Naive thymus-derived CD8-positive, alpha-beta T cell (primary cell): ENCODE results near the gene C2orf76. TPM values are rescaled to one million over a fixed set of nuclear protein-coding genes. Genes with fewer than 3 reads are reported as not detected.
"Not testable (repeated sequence)": the region's sequence is repeated elsewhere in the genome, so short reads cannot be mapped to it uniquely, and the experiment has no call there.

Experiments used
- ATAC-seq, 2 donors: fragments of 150-1000 bp; cut with Tn5 transposase in 1 of 2; sonication (Bioruptor Pico), chemical (Tn5 transposase) in 1 of 2; 1 replicate in 1 of 2; 2 replicates in 1 of 2; pipeline ENCODE4 v1.10.0; 2021; ENCODE audit warnings: mild to moderate bottlenecking in 2 of 2, moderate library complexity in 2 of 2
- POLR2A ChIA-PET: fragments of 350-600 bp; sonication (Branson Sonifier 250); formaldehyde crosslinking; loops from one replicate; lab custom pipeline; 2021; ENCODE audit warnings: antibody characterized with exemption; lab: Charles Lee
- DNase-seq, 10 donors: peaks; one replicate each; pipeline versions ENCODE4 v3.0.0 to v3.0.0-alpha.2; 2020 to 2022
- H3K27ac Mint-ChIP-seq, 10 donors: one replicate each; pipeline ENCODE4 v1.8.0; 2020 to 2022; ENCODE audit warnings: mild to moderate bottlenecking in 10 of 10, mixed read lengths in 10 of 10, moderate library complexity in 4 of 10, inconsistent platforms in 1 of 10
- H3K27me3 Mint-ChIP-seq, 5 donors: one replicate each; pipeline ENCODE4 v1.8.0; 2021 to 2022; ENCODE audit warnings: mixed read lengths in 5 of 5
- H3K36me3 Mint-ChIP-seq, 3 donors: one replicate each; pipeline ENCODE4 v1.8.0; 2020 to 2022; ENCODE audit warnings: mixed read lengths in 3 of 3, mild to moderate bottlenecking in 2 of 3, inconsistent platforms in 1 of 3
- H3K4me1 Mint-ChIP-seq, 4 donors: one replicate each; pipeline ENCODE4 v1.8.0; 2021 to 2022; ENCODE audit warnings: mixed read lengths in 4 of 4
- H3K4me3 Mint-ChIP-seq, 10 donors: one replicate each; pipeline ENCODE4 v1.8.0; 2020 to 2022; ENCODE audit warnings: mild to moderate bottlenecking in 10 of 10, mixed read lengths in 10 of 10, moderate library complexity in 6 of 10, inconsistent platforms in 1 of 10
- H3K9me3 Mint-ChIP-seq, 9 donors: one replicate each; pipeline ENCODE4 v1.8.0; 2020 to 2022; ENCODE audit warnings: mixed read lengths in 9 of 9, mild to moderate bottlenecking in 3 of 9, inconsistent platforms in 1 of 9, moderate library complexity in 1 of 9
- polyA plus RNA-seq, 3 donors: library from polyadenylated mRNA; unstranded; fragments of 300-500 nt; fragmentation: Illumina TruSeq; gene quantifications; one replicate each; pipeline ENCODE4 v1.2.3, GENCODE V29; 2021
- total RNA-seq, 8 experiments: library from RNA in 2 of 8; stranded (reverse) in 2 of 8; gene quantifications; one replicate each; pipeline ENCODE4 v1.2.3 and lab custom pipeline; 2021 to 2026

Gene C2orf76
- total and polyA plus RNA-seq, 5 experiments from 2014 or later, result 10.7 to 37.5 (median 16.3) TPM

DNA sequence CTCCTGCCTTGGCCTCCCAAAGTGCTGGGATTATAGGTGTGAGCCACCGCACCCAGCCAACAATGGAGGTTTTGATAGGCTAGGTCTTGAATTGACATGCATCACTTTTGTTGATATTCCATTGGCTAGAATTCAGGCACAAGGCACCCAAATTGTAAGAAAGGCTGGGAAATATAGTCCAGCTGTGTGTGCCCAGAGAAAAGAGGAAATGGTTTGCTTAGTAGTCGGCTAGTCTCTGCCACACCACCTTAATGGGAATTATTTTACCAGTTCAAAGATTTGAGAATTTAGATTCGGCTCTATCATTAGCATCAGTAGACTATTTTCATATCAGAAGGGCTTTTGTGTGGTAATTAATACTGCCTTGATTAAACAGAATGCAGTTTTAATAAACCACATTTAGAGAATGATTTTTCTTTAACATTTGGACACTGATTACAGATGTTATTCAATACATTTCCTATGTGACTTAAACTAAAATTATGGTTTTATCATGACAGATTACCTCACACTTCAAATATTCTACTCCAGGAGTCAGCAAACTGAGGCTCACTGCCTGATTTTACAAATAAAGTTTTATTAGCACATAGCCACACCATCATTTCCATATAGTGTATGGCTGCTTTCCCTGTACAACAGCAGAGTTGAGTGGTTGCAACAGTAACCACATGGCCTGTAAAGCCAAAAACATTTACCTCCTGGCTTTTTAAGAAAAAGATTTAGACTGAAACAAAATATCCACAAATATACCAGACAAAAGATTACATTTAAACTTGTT is 27.5 kb upstream of the C2orf76 start:
- peaks cover 0 to 3% (median 2%) of the 10 kb centered on the region in 5 donors for H3K27me3 Mint-ChIP-seq
- H3K4me1 Mint-ChIP-seq, result no peaks in the 10 kb centered on the region
- POLR2A ChIA-PET, result no interaction called here
- DNase-seq (no peak), ATAC-seq (no peak)
- H3K27ac Mint-ChIP-seq, result no peak overlapping the region
- H3K4me3 Mint-ChIP-seq, result no peak overlapping the region
- no peaks in the 10 kb centered on the region for H3K36me3 Mint-ChIP-seq
- H3K9me3 Mint-ChIP-seq, result no peaks in the 10 kb centered on the region

DNA sequence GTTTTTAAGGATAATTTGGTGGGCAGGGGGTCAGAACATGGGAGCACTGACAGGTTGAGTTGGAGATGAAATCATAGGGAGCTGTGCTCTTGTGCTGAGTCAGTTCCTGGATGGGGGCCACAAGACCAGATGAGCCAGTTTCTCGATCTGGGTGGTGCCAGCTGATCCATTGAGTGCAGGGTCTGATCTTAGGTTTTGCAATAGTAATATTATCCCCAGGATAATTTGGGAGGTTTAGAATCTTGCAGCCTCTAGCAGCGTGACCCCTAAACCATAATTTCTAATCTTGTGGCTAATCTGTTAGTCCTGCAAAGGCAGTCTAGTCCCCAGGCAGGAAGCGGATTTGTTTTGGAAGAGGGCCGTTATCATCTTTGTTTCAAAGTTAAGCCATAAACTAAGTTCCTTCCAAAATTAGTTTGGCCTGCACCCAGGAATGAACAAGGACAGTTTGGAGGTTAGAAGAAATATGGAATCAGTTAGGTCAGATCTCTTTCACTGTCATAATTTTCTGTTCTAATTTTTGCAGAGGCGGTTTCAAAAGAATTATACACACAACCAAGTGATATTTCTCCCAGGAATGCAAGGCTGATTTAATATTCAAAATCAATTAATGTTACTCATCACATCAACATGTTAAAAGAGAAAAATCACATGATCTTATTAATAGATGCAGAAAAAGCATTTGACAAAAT is 23.1 kb upstream of the C2orf76 start:
- Mint-ChIP-seq H3K36me3 (no peaks in the 10 kb centered on the region), H3K27ac (no peak overlapping the region), H3K27me3 (peaks cover 0 to 8% (median 3%) of the 10 kb centered on the region in 5 donors), H3K4me3 (no peak overlapping the region), H3K9me3 (no peaks in the 10 kb centered on the region), H3K4me1 (peaks cover 0 to 6% (median 1%) of the 10 kb centered on the region in 4 donors)
- DNase-seq, result no peak
- no peak for ATAC-seq
- POLR2A ChIA-PET, result no interaction called here

DNA sequence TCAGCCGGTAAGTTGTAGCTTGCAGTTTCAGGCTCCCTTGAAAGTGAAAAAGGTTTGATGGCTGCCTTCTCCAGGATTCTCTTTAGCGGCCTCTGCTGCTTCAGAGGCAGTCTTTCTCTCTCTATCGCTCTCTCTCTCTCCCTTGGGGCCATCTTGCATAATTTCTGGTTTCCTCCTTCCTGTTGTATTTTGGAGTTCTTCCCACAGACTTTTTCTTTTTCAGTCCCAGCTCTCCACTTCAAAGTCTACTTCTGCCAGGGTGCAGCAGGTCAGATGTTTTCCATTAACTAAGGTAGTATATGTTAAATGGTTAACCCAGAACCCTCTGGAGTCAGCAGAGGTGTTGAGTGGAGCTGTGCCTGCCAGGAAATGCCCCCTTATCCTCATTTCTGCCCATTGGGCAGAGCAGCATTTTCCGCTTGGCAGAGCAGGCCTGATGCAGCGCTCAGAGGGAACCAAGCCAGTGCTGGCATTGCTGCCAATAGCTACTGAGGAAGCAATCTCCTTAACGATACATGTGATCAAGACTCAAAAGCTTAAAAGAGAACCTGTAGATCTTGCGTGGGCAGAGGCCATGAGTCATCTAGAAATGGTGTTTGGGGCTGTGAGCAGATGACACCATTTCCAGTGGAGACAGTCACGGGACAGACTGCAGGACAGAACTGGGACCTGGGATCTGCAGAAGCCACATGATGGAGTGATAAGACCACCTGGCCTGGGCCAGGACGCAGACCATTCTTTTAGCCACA is 20.9 kb upstream of the C2orf76 start:
- POLR2A ChIA-PET, result interaction anchor here (1.7 kb wide), 1 partner anchor 21 kb away, joined by 4 read pairs; the partner anchor contains the start of genes C2orf76 and DBI
- Mint-ChIP-seq H3K27me3 (peaks cover 2 to 15% (median 5%) of the 10 kb centered on the region in 5 donors), H3K27ac (no peak overlapping the region), H3K9me3 (no peaks in the 10 kb centered on the region), H3K36me3 (no peaks in the 10 kb centered on the region), H3K4me1 (peaks cover 0 to 6% (median 1%) of the 10 kb centered on the region in 4 donors), H3K4me3 (no peak overlapping the region)
- no peak for DNase-seq
- no peak for ATAC-seq

DNA sequence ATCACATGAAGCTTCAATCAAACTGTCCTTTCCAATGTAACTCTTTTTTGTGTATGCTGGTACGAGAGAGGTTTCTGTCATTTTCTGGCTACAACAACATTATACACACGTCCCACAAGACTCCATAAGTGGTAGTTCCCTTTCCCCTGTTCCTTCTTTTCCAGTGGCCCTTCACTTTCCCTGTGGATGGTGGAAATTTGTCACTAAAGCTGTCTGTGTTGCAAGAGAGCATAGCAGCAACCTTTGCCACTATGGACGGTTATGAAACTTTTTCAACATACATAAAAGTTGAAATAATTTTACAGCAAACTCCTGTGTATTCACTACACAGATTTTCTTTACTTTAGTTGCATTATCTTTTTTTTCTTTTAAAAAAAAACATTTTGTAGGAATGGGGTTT is 18.8 kb upstream of the C2orf76 start:
- H3K4me1 Mint-ChIP-seq, result peaks cover 0 to 6% (median 1%) of the 10 kb centered on the region in 4 donors
- H3K9me3 Mint-ChIP-seq, result no peaks in the 10 kb centered on the region
- H3K4me3 Mint-ChIP-seq, result no peak overlapping the region
- ATAC-seq (no peak), DNase-seq (no peak)
- no peak overlapping the region for H3K27ac Mint-ChIP-seq
- H3K36me3 Mint-ChIP-seq, result no peaks in the 10 kb centered on the region
- POLR2A ChIA-PET, result no interaction called here
- peaks cover 2 to 15% (median 7%) of the 10 kb centered on the region in 5 donors for H3K27me3 Mint-ChIP-seq

DNA sequence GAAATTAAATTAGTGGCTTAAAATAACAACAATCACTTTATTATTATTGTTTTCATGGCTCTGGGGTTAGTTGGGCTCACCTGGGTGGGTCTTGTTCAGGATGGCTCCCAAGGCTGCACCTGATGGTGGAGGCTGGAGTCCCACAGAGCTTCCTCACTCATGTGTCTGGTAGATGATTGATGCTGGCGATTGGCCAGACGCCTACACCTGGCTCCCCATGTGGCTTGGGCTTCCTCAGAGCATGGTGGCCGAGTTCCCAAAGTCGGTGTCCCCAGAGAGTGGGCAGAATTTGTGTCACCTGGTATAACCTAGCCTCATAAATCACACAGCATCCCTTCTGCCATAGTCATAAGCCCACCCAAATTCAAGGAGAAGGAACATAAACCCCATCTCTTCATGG is 18.3 kb upstream of the C2orf76 start:
- ATAC-seq, result no peak
- Mint-ChIP-seq H3K36me3 (no peaks in the 10 kb centered on the region), H3K27ac (peak overlapping the region in 1 of 10 donors; percentile 43), H3K4me1 (peaks cover 0 to 6% (median 1%) of the 10 kb centered on the region in 4 donors), H3K27me3 (peaks cover 2 to 15% (median 7%) of the 10 kb centered on the region in 5 donors), H3K4me3 (no peak overlapping the region), H3K9me3 (no peaks in the 10 kb centered on the region)
- no peak for DNase-seq
- POLR2A ChIA-PET, result no interaction called here

DNA sequence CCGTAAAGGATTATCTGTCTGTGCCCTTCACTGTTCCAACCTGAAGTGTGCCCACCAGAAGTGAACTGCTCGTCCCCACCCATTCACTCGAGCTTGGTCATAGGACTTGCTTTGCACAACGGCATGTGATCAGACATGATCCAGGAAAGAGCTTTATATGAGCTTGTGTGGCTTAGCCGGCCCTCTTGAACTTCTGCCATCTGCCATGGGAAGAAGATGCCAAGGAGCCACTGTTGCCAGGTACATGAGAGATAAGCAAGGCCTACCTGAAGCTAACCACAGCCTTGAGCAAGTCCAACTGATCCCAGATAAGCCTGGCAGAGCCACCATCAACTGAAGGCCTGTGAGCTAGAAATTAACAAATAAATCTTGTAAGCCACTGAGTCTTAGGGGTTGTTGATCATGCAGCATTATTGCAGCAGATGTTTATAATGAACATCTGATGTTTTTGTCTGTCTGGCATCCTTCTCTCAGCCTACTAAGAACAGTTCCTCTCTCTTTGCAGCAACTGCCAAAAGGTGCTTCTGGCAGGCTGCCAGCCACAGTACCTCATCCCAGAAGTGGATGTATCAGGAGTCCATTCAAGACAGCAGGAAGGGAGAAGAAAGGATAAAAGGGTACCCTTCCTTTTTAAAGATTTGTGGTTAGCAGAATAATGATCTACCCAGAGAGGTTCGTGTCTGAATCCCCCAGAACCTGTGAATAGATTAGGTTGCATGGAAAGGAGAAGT is 16.9 kb upstream of the C2orf76 start:
- Mint-ChIP-seq H3K9me3 (no peaks in the 10 kb centered on the region), H3K4me3 (no peak overlapping the region), H3K36me3 (no peaks in the 10 kb centered on the region), H3K4me1 (peaks cover 0 to 6% (median 1%) of the 10 kb centered on the region in 4 donors), H3K27ac (no peak overlapping the region), H3K27me3 (peaks cover 2 to 15% (median 7%) of the 10 kb centered on the region in 5 donors)
- POLR2A ChIA-PET, result interaction anchor here (1.7 kb wide), 1 partner anchor 17 kb away, joined by 3 read pairs; the partner anchor contains the start of genes C2orf76 and DBI
- ATAC-seq (no peak), DNase-seq (no peak)

DNA sequence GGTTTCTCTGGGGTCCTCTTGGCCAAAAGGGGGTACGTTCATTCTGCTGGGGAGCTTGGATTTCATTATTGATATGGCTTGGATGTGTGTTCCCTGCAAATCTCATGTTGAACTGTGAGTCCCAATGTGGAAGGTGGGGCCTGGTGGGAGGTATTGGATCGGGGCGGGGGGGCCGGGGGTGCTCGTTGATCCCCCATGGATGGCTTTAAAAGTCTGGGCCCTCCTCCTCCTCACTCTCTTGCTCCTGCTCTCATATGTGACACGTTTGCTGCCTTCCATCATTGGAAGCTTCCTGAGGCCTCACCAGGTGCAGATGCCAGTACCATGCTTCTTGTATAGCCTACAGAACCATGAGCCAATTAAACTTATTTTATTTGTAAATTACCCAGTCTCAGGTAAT is 11.9 kb upstream of the C2orf76 start:
- no peak overlapping the region for H3K27ac Mint-ChIP-seq
- H3K9me3 Mint-ChIP-seq, result peaks cover 0 to 16% (median 5%) of the 10 kb centered on the region in 9 donors
- POLR2A ChIA-PET, result interaction anchor here (1.2 to 1.5 kb wide), 1 partner anchor 12 kb away, joined by 3 to 5 read pairs; the partner anchor contains the start of genes C2orf76 and DBI
- H3K4me3 Mint-ChIP-seq, result no peak overlapping the region
- H3K36me3 Mint-ChIP-seq, result peaks cover 16 to 18% (median 17%) of the 10 kb centered on the region in 3 donors
- DNase-seq (no peak), ATAC-seq (no peak)
- H3K27me3 Mint-ChIP-seq, result peaks cover 0 to 2% (median 0%) of the 10 kb centered on the region in 5 donors
- no peaks in the 10 kb centered on the region for H3K4me1 Mint-ChIP-seq

DNA sequence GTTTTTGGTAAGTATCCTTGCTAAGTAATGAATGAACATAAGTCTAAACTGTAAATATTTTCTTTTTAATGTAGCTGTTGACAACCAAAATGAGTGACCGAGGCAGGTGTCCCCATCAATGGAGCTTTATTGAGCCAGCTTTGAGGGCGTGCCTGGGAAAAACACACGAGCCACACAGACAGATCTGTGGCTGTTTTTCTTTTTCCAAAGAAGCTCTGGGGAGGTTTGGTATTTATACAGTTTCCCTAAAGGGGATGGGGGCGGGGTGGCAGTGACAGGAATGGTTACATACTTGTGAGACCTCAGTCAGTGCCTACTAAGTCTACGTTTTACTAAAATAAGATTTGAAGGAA is 11.3 kb upstream of the C2orf76 start:
- H3K4me3 Mint-ChIP-seq, result no peak overlapping the region
- no peaks in the 10 kb centered on the region for H3K4me1 Mint-ChIP-seq
- no peak for ATAC-seq
- H3K9me3 Mint-ChIP-seq, result peaks cover 0 to 20% (median 6%) of the 10 kb centered on the region in 9 donors
- POLR2A ChIA-PET, result interaction anchor here (1.2 kb wide), 1 partner anchor 11 kb away, joined by 5 read pairs; the partner anchor contains the start of genes C2orf76 and DBI
- no peak overlapping the region for H3K27ac Mint-ChIP-seq
- no peak for DNase-seq
- peaks cover 0 to 2% (median 0%) of the 10 kb centered on the region in 5 donors for H3K27me3 Mint-ChIP-seq
- peaks cover 21 to 24% (median 22%) of the 10 kb centered on the region in 3 donors for H3K36me3 Mint-ChIP-seq

DNA sequence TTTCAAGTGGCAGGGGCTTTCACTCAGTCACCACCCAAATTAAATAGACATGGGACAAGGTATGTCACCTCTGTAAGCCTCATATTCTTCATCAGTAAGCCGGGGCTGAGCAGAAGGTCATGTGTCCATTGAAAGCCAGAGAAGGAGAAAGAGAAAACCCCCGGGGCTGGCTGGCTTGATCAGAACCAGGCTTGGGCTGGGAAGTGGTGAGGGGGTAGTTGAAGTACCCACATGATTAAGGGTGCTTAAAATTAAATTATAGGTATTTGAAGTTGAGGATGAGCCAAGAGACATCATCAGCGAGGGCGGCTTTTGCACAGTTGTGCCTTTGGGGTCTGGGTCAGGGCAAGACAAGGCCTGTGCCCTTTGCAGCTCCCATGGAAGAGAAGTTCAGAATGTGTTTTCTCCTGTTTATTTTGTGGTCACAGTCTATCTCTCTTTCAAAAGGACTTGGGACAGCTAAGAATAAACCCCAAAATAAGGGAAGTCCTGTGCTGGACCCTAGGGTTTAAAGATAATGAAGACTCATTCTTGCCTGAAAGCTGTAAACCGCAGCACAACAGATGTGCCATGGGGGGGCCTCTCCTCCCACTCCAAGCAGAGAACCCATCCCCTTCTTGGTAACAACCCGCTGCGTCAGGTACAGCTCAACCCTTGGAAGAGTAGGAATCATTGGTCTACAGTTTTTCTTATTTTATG is 10.8 kb upstream of the C2orf76 start:
- no peak for ATAC-seq

DNA sequence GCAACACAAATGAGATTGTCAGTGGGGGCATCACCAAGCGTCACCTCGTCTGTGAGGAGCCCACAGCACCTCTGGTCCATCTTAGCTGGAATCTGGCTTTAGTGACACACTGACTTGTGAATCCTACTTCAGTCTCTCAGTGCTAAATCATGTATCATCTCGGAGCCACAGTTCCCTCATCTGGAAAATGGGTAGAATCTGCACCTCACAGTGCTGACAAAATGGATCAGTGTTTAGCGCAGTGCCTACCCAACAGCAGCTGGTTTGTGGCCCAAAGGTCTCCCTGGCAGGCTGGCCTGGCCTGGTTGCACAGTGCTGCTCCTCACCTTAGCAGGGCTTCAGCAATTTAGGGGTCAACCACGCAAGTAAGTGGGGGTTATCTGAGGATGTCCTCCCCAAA is 10.2 kb upstream of the C2orf76 start:
- ATAC-seq (no peak), DNase-seq (no peak)
- H3K9me3 Mint-ChIP-seq, result peaks cover 0 to 24% (median 8%) of the 10 kb centered on the region in 9 donors
- POLR2A ChIA-PET, result no interaction called here
- peaks cover 32 to 35% (median 33%) of the 10 kb centered on the region in 3 donors for H3K36me3 Mint-ChIP-seq
- no peaks in the 10 kb centered on the region for H3K27me3 Mint-ChIP-seq
- H3K4me3 Mint-ChIP-seq, result no peak overlapping the region
- H3K4me1 Mint-ChIP-seq, result peaks cover 0 to 2% (median 0%) of the 10 kb centered on the region in 4 donors
- no peak overlapping the region for H3K27ac Mint-ChIP-seq

More for the DNA sequence above, 10.8 kb upstream of the C2orf76 start:
- H3K27ac Mint-ChIP-seq, result no peak overlapping the region
- POLR2A ChIA-PET, result interaction anchor here (1.2 kb wide), 1 partner anchor 11 kb away, joined by 5 read pairs; the partner anchor contains the start of genes C2orf76 and DBI
- peaks cover 0 to 2% (median 0%) of the 10 kb centered on the region in 5 donors for H3K27me3 Mint-ChIP-seq
- peaks cover 26 to 29% (median 27%) of the 10 kb centered on the region in 3 donors for H3K36me3 Mint-ChIP-seq
- no peaks in the 10 kb centered on the region for H3K4me1 Mint-ChIP-seq
- no peak overlapping the region for H3K4me3 Mint-ChIP-seq
- H3K9me3 Mint-ChIP-seq, result peaks cover 0 to 24% (median 8%) of the 10 kb centered on the region in 9 donors
- no peak for DNase-seq

DNA sequence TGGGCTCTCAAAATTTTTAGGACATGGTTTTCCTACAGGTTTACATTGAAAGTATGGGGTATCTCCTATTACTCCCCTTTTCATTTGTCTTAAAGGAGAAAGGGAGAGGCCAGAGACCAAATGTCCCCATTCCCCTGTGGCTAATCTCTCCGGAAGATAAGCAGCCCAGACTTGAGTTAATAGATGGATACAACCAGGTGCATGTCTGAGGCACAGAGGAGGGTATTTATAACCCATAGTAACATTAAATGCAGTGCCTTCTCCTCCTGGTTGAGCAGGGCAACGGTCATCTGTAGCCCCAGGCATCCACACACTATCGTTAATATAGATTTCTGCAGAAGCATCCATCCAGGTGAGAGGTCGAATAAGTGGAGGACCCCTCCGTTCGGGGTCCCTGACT is 9.8 kb upstream of the C2orf76 start:
- H3K27me3 Mint-ChIP-seq, POLR2A ChIA-PET, H3K4me3 Mint-ChIP-seq, H3K27ac Mint-ChIP-seq, H3K4me1 Mint-ChIP-seq, DNase-seq, ATAC-seq: not testable (repeated sequence)
- Mint-ChIP-seq H3K9me3 (peaks cover 0 to 24% (median 8%) of the 10 kb centered on the region in 9 donors), H3K36me3 (peaks cover 36 to 39% (median 37%) of the 10 kb centered on the region in 3 donors)
